Karpas-422 (cell line): ENCODE data around the gene ZNF212. TPM values are rescaled to one million over a fixed set of nuclear protein-coding genes. Genes with fewer than 3 reads are reported as not detected.

Experiments used
- DNase-seq: peaks from one replicate; pipeline ENCODE4 v3.0.0-alpha.2; 2015
- H2AFZ ChIP-seq: fragments of 200-600 bp; sonication (generic); 2 replicates; pipeline ENCODE4 v1.6.1; 2014; ENCODE audit warnings: antibody characterized with exemption, low read length, mixed read lengths
- H3K27ac ChIP-seq: fragments of 200-600 bp; sonication (generic); 2 replicates; pipeline ENCODE4 v1.5.1; 2014; ENCODE audit warnings: mild to moderate bottlenecking, low read length, moderate library complexity
- H3K27me3 ChIP-seq: fragments of 200-600 bp; sonication (generic); 2 replicates; pipeline ENCODE4 v1.6.1; 2014; ENCODE audit warnings: low read length, mixed read lengths
- H3K36me3 ChIP-seq: fragments of 200-600 bp; sonication (generic); 2 replicates; pipeline ENCODE4 v1.6.1; 2014; ENCODE audit warnings: low read length, mixed read lengths; ENCODE audit not compliant: insufficient read depth
- H3K4me1 ChIP-seq: fragments of 200-600 bp; sonication (generic); 2 replicates; pipeline ENCODE4 v1.6.1; 2014; ENCODE audit warnings: mild to moderate bottlenecking, low read length, mixed read lengths
- H3K4me2 ChIP-seq: fragments of 200-600 bp; sonication (generic); 2 replicates; pipeline ENCODE4 v1.6.1; 2014; ENCODE audit warnings: low read length, low read depth, mild to moderate bottlenecking; ENCODE audit not compliant: poor library complexity, severe bottlenecking
- H3K4me3 ChIP-seq: fragments of 200-600 bp; sonication (generic); 2 replicates; pipeline ENCODE4 v1.5.1; 2014; ENCODE audit warnings: mild to moderate bottlenecking, antibody characterized with exemption, low read length, mixed read lengths
- H3K79me2 ChIP-seq: fragments of 200-600 bp; sonication (generic); 2 replicates; pipeline ENCODE4 v1.6.1; 2014; ENCODE audit warnings: mild to moderate bottlenecking, low read length, mixed read lengths
- H3K9ac ChIP-seq: fragments of 200-600 bp; sonication (generic); 2 replicates; pipeline ENCODE4 v1.6.0; 2014; ENCODE audit warnings: low read length
- H3K9me2 ChIP-seq: fragments of 200-600 bp; sonication (generic), shearing (Covaris generic); replicated peaks from 2 replicates; pipeline ENCODE4 v1.6.0; 2014; ENCODE audit warnings: mild to moderate bottlenecking, low read length, moderate library complexity; ENCODE audit not compliant: insufficient read depth
- H3K9me3 ChIP-seq: fragments of 300-700, 200-600 bp; sonication (generic); 2 replicates; pipeline ENCODE4 v1.6.1; 2014; ENCODE audit warnings: low read length, mixed read lengths
- H4K20me1 ChIP-seq: fragments of 200-600 bp; sonication (generic); 2 replicates; pipeline ENCODE4 v1.6.1; 2014; ENCODE audit warnings: mild to moderate bottlenecking, antibody characterized with exemption, low read length, low read depth; ENCODE audit not compliant: insufficient read depth
- total RNA-seq: library from RNA; depleted of rRNA; stranded (reverse); fragments of >200 nt; shearing (Covaris generic); gene quantifications from 2 replicates; pipeline ENCODE4 v1.2.3, GENCODE V29; 2014; ENCODE audit warnings: low replicate concordance

Gene ZNF212
- total RNA-seq, 1 experiment from 2014 or later, result 3.5 TPM

DNA sequence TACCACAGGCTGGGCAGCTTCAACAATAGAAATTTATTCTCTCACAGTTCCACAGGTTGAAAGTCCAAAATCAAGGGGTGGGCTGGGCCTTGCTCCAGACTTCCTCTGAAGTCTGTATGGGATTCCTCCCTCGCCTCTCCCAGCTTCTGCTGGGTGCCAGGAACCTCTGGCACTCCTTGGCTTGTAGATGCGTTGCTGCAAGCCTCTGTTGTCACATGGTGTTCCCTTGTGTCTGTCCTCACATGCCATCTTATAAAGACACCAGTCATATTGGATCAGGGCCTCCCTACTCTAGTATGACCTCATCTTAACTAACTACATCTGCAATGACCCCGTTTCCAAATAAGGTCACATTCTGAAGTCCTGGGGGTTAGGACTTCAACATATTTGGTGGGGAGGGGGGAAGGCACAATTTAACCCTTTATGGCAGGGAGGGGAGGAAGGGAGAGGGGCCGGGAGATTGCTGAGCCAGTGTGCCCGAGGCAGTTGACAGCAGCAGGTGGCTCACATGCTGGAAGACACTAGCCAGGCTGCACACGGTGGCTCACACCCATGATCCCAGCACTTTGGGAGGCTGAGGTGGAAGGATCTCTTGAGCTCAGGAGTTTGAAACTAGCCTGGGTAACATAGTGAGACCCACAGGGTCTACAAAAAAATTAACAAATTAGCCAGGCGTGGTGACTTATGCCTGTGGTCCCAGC, 25.3 kb upstream of the ZNF212 start:
- no peak overlapping the region for H3K4me3 ChIP-seq
- H3K9me2 ChIP-seq, result no peaks in the 10 kb centered on the region
- H3K9me3 ChIP-seq, result no peaks in the 10 kb centered on the region
- H3K4me2 ChIP-seq, result no peak overlapping the region
- no peak overlapping the region for H2AFZ ChIP-seq
- H3K4me1 ChIP-seq, result no peaks in the 10 kb centered on the region
- H3K9ac ChIP-seq, result no peak overlapping the region
- H3K27ac ChIP-seq, result no peak overlapping the region
- peaks cover 47% of the 10 kb centered on the region for H3K36me3 ChIP-seq
- no peaks in the 10 kb centered on the region; the same call in 1 of the 2 replicates for H4K20me1 ChIP-seq
- no peaks in the 10 kb centered on the region for H3K27me3 ChIP-seq
- DNase-seq, result no peak
- no peaks in the 10 kb centered on the region; the same call in 1 of the 2 replicates for H3K79me2 ChIP-seq

DNA sequence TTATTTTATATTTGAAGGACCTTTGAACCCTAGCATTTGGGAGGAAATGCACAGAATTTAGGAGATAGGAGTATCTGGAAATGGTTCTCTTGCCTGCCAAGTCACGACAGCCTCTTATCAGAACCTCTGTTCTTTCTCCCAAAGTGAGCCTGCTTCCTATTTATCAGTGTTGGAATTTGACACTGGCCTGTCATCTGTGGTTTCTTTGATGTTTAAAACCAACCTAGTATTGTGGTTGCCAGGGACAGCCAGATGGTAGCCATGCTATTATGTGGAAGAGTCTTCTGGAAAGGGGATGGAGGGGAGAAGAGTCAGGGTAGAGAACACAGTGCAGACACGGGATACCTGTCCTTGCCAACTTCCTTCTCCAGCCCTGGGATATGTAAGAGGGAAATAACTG, 23.0 kb upstream of the ZNF212 start:
- Histone ChIP-seq H4K20me1 (no peaks in the 10 kb centered on the region; the same call in 1 of the 2 replicates), H3K27me3 (no peaks in the 10 kb centered on the region), H2AFZ (no peak overlapping the region), H3K4me3 (no peak overlapping the region), H3K9me2 (no peaks in the 10 kb centered on the region), H3K9ac (no peak overlapping the region), H3K4me1 (no peaks in the 10 kb centered on the region), H3K4me2 (no peak overlapping the region), H3K79me2 (no peaks in the 10 kb centered on the region; the same call in 1 of the 2 replicates), H3K9me3 (no peaks in the 10 kb centered on the region), H3K36me3 (peaks cover 38% of the 10 kb centered on the region), H3K27ac (no peak overlapping the region)
- no peak for DNase-seq

DNA sequence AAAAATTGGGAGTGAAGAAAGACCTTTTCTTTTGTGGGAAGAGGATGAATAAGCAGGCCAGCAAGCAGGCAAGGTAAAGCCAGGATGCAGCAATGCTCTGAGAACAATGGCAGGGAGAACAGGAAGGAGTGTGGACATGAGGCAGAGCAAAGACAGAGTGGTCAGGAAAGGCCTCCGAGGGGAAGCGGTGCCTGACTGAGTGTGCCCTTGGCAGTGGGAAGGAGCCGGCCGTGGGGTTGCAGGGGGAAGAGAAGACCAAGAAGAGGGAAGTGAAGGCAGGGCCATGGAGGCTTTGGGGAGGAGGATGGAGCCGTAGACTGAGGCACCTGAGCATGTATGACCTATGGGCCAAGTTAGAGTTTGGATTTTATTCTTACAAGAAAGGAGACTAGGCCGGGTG, 21.9 kb upstream of the ZNF212 start:
- peaks cover 30% of the 10 kb centered on the region for H3K36me3 ChIP-seq

GRCh38 chr7:149218469-149219420, 20.7 kb upstream of the ZNF212 start:
- no peaks in the 10 kb centered on the region for H3K9me2 ChIP-seq
- DNase-seq, result no peak
- H3K9ac ChIP-seq, result no peak overlapping the region
- no peak overlapping the region for H3K4me3 ChIP-seq
- no peak overlapping the region for H3K4me2 ChIP-seq
- H2AFZ ChIP-seq, result no peak overlapping the region
- H3K27ac ChIP-seq, result no peak overlapping the region
- H3K79me2 ChIP-seq, result no peaks in the 10 kb centered on the region; the same call in 1 of the 2 replicates
- H3K4me1 ChIP-seq, result no peaks in the 10 kb centered on the region
- H4K20me1 ChIP-seq, result no peaks in the 10 kb centered on the region; the same call in 1 of the 2 replicates
- H3K27me3 ChIP-seq, result no peaks in the 10 kb centered on the region
- H3K9me3 ChIP-seq, result no peaks in the 10 kb centered on the region
- peaks cover 22% of the 10 kb centered on the region for H3K36me3 ChIP-seq

More for the DNA sequence above, 21.9 kb upstream of the ZNF212 start:
- H3K4me1 ChIP-seq, result no peaks in the 10 kb centered on the region
- no peak overlapping the region for H3K4me3 ChIP-seq
- H4K20me1 ChIP-seq, result no peaks in the 10 kb centered on the region; the same call in 1 of the 2 replicates
- no peaks in the 10 kb centered on the region for H3K9me3 ChIP-seq
- H3K27me3 ChIP-seq, result no peaks in the 10 kb centered on the region
- no peaks in the 10 kb centered on the region for H3K9me2 ChIP-seq
- H3K4me2 ChIP-seq, result no peak overlapping the region
- no peak overlapping the region for H3K9ac ChIP-seq
- H3K27ac ChIP-seq, result no peak overlapping the region
- H2AFZ ChIP-seq, result no peak overlapping the region
- H3K79me2 ChIP-seq, result no peaks in the 10 kb centered on the region; the same call in 1 of the 2 replicates
- DNase-seq, result no peak

DNA sequence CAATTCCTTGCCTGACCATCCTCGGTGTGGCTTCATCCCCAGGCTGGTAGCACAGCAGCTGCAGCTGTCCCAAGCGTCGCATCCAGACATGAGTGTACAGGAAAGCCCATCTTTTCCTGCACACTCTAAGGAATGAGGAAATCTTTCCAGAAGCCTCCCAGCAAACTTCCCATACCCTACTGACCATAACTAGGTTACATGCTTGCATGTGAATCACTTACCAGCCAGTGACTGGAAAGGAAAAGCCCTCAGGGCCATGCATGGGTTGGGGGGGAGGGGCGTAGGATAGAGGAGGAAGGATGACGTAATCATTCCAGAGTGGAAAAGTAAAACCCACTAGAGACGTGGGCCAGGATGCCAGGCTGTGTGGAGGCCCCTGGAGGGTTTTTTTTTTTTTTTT, 18.9 kb upstream of the ZNF212 start:
- no peaks in the 10 kb centered on the region; the same call in 1 of the 2 replicates for H4K20me1 ChIP-seq
- 0 out of 2 replicates have a peak, but pooled peaks cover 14% of the 10 kb centered on the region for H3K36me3 ChIP-seq
- H3K9me3 ChIP-seq, result no peaks in the 10 kb centered on the region
- no peak overlapping the region for H3K4me3 ChIP-seq
- H3K9me2 ChIP-seq, result no peaks in the 10 kb centered on the region
- no peaks in the 10 kb centered on the region for H3K79me2 ChIP-seq
- no peak overlapping the region for H3K4me2 ChIP-seq
- H3K27me3 ChIP-seq, result no peaks in the 10 kb centered on the region
- no peak overlapping the region for H2AFZ ChIP-seq
- no peak overlapping the region for H3K27ac ChIP-seq
- H3K4me1 ChIP-seq, result no peaks in the 10 kb centered on the region
- DNase-seq, result no peak
- no peak overlapping the region for H3K9ac ChIP-seq

GRCh38 chr7:149223176-149223575, 16.3 kb upstream of the ZNF212 start:
- Histone ChIP-seq H3K79me2 (no peaks in the 10 kb centered on the region), H3K9me2 (no peaks in the 10 kb centered on the region), H3K9me3 (no peaks in the 10 kb centered on the region), H2AFZ (no peak overlapping the region), H3K9ac (no peak overlapping the region), H3K4me2 (no peak overlapping the region), H3K27ac (no peak overlapping the region), H3K4me1 (no peaks in the 10 kb centered on the region), H3K4me3 (no peak overlapping the region), H3K36me3 (0 out of 2 replicates have a peak, but pooled peaks cover 6% of the 10 kb centered on the region), H3K27me3 (no peaks in the 10 kb centered on the region), H4K20me1 (no peaks in the 10 kb centered on the region; the same call in 1 of the 2 replicates)
- DNase-seq, result no peak

DNA sequence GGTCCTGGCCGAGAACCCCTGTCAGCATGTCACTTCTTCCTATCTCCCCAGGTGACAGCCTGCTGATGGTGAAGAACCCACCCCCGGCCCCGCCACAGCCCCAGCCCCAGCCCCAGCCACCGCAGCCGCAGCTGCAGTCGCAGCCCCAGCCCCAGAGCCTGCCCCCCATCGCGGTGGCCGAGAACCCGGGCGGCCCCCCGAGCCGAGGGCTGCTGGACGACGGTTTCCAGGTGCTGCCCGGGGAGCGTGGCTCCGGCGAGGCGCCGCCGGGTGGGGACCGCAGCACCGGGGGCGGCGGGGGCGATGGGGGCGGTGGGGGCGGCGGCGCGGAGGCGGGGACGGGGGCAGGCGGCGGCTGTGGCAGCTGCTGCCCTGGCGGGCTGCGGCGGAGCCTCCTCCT, 15.7 kb upstream of the ZNF212 start:
- no peak overlapping the region for H3K9ac ChIP-seq
- H3K4me3 ChIP-seq, result no peak overlapping the region
- H4K20me1 ChIP-seq, result no peaks in the 10 kb centered on the region
- H3K4me1 ChIP-seq, result no peaks in the 10 kb centered on the region
- 0 out of 2 replicates have a peak, but pooled peaks cover 3% of the 10 kb centered on the region for H3K36me3 ChIP-seq
- no peak overlapping the region for H3K4me2 ChIP-seq
- H2AFZ ChIP-seq, result no peak overlapping the region
- no peaks in the 10 kb centered on the region for H3K79me2 ChIP-seq
- H3K9me3 ChIP-seq, result no peaks in the 10 kb centered on the region
- DNase-seq, result no peak
- H3K27ac ChIP-seq, result no peak overlapping the region
- H3K9me2 ChIP-seq, result no peaks in the 10 kb centered on the region
- no peaks in the 10 kb centered on the region for H3K27me3 ChIP-seq

- Histone ChIP-seq H3K4me3 (no peak overlapping the region), H4K20me1 (no peaks in the 10 kb centered on the region), H3K4me1 (no peaks in the 10 kb centered on the region), H3K36me3 (0 out of 2 replicates have a peak, but pooled peaks cover 3% of the 10 kb centered on the region), H2AFZ (no peak overlapping the region), H3K79me2 (no peaks in the 10 kb centered on the region), H3K27me3 (no peaks in the 10 kb centered on the region), H3K9me3 (no peaks in the 10 kb centered on the region), H3K9ac (no peak overlapping the region), H3K4me2 (no peak overlapping the region), H3K27ac (no peak overlapping the region), H3K9me2 (no peaks in the 10 kb centered on the region)
- no peak for DNase-seq
These were observed 15.1 kb upstream of the ZNF212 start for GRCh38 chr7:149224352-149224751.
